ENCODE data around the gene KCNMA1.

The KCNMA1 gene

DNA sequence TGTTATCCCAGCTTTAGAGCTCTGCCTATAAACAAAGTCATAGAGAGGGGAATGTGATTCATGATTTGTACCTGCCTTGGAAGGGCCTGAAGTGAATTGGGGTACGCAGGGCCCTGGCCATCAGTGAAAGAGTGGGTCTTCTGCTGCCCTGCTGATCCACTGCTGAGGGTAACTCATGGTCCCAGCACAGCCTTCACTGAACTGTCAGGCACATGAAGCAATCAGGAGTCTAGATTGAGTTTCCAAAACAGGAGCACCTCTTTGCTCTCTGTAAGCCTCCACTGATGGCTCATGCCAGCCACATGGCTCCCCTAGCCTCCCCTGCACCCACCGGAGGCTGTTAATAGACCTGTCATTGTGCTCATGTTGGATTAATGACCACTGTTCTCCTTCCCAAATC is 217.6 kb downstream of the KCNMA1 start:
- TF ChIP-seq, protein P1, sequence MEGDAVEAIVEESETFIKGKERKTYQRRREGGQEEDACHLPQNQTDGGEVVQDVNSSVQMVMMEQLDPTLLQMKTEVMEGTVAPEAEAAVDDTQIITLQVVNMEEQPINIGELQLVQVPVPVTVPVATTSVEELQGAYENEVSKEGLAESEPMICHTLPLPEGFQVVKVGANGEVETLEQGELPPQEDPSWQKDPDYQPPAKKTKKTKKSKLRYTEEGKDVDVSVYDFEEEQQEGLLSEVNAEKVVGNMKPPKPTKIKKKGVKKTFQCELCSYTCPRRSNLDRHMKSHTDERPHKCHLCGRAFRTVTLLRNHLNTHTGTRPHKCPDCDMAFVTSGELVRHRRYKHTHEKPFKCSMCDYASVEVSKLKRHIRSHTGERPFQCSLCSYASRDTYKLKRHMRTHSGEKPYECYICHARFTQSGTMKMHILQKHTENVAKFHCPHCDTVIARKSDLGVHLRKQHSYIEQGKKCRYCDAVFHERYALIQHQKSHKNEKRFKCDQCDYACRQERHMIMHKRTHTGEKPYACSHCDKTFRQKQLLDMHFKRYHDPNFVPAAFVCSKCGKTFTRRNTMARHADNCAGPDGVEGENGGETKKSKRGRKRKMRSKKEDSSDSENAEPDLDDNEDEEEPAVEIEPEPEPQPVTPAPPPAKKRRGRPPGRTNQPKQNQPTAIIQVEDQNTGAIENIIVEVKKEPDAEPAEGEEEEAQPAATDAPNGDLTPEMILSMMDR (IDR thresholded peaks at IDR 0.05; ENCODE audit: low read depth, low read length), result no peak
- DNase-seq (ENCODE audit: low read depth, low spot score), result no peak
- in situ Hi-C loops (cut with HindIII; ENCODE audit: low sequenced_read_pairs), result no loop called here
- no peak overlapping the region for H3K4me3 ChIP-seq (ENCODE audit: low read depth, low read length)

DNA sequence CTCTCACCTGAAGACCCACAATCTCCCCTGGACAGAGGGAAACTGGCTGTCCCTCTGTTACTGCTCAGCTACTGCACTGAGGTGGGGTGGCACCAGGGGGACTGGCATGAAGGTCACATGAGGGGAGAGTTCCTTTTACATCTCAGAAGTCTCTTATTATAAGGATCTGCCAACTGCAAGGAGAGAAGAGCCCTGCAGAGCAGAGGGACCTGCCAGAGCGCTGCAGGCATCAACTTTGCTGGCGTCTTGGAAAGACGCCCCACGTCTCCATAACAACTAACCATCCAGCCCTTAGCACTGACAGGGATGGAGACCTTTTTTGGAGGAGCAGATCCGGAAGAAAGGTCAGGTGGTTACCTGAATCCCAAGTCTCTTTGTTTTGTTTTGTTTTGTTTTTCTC is 218.6 kb downstream of the KCNMA1 start:
- no peak overlapping the region for H3K4me3 ChIP-seq (ENCODE audit: low read depth, low read length)
- DNase-seq (ENCODE audit: low read depth, low spot score), result no peak
- TF ChIP-seq, protein P1 (IDR thresholded peaks at IDR 0.05; ENCODE audit: low read depth, low read length), result no peak
- in situ Hi-C loops (cut with HindIII; ENCODE audit: low sequenced_read_pairs), result no loop called here

DNA sequence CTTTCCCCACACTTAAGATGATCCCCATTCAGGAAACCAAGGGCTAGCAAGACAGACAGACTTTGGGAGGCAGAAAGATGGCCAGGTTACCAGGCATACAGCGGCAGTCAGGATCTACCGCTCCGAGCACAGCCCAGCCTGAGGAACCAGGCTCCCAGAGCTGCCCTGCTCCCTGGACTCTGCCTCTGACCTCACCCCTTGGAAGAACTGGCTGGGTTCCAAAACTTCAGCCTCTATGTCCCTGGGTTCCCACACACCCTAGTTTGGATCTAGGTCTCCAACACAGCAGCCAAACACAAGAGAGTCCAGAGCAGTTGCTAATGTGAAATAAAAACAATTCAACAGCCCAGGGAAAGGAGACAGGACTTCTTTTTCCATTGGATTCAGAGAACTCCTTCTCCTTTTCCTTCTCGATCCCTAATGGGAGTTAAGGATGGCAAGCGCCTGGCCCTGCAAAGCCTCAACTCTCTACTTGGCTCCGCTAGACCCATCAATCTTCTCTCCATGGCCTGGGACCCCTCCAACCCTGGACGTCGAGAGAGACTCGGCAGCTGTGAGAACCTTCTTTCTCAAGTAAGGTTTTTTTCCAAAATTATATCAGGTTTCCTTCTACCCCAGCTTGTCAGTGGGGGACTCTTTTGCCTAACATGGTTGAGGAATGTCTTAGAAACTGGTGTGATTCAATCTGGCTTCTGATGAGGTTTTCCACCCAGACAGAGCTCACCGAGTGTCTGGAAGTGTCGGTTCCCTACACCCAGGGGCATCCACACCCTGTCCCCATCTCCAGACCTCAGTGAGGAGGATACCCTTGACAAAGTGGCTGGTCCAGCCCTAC is 219.6 kb downstream of the KCNMA1 start:
- in situ Hi-C loops (cut with HindIII; ENCODE audit: low sequenced_read_pairs), result no loop called here
- no peak for DNase-seq (ENCODE audit: low read depth, low spot score)
- TF ChIP-seq, protein P1 (IDR thresholded peaks at IDR 0.05; ENCODE audit: low read depth, low read length), result no peak
- no peak overlapping the region for H3K4me3 ChIP-seq (ENCODE audit: low read depth, low read length)

DNA sequence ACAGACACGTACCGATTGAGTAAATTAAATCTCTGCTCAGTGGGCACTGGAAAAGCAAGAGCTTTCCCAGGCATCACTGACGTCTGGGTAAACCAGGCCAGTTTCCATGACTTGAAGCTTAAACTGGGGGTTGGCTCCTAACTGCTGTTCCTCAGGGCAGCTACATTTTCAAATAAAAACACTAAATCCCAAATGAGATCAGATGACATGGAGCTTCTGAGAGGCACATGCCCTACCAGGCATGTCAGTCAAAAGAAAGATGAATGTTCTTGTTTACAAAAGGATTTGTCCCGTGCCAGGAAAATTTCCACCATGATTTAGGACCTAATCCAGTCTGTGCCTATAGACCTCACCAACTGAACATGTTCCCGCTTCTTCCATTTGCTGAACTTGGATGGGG is 220.2 kb downstream of the KCNMA1 start:
- in situ Hi-C loops (cut with HindIII; ENCODE audit: low sequenced_read_pairs), result no loop called here
- H3K4me3 ChIP-seq (ENCODE audit: low read depth, low read length), result no peak overlapping the region
- TF ChIP-seq, protein P1 (IDR thresholded peaks at IDR 0.05; ENCODE audit: low read depth, low read length), result no peak
- no peak for DNase-seq (ENCODE audit: low read depth, low spot score)

DNA sequence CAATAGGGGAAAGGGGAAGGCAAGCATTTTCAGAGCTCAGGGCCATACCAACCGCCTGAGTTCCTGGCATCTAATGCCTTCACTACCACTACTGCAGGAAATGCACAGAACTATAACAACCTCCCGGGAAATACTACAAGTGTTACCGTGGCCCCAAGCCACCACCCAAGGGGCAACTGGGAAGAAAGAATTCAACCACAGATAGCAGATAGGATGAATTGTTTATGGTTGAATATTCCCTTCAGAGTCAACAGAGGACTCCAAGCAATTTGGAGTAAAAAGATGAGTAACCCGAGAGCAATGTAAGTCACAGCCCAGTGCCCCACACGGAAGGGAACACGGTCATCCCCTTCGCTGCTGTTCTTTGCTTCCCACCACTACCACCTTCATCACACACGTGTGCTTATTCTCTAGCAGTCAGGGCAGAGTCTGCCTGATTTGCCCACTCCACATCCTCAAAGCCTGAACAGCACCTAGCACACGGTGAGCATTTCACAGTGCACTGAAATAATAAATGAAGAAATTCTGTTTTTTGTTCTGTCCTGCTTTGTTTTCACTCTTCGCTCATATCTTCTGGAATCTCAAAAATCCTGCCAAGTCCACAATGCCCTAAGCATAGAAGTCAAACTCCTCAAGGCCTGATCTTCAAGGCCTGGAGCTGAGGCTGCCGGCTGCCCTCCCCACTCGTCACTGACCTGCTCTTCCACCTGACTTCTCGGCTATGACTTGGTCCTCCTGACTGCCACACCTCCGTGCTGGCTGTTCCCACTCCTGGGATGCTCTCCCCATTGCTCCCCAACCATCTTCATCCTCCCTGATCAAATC is 221.1 kb downstream of the KCNMA1 start:
- no peak overlapping the region for H3K4me3 ChIP-seq (ENCODE audit: low read depth, low read length)
- DNase-seq (ENCODE audit: low read depth, low spot score), result peak; percentile 90
- in situ Hi-C loops (cut with HindIII; ENCODE audit: low sequenced_read_pairs), result no loop called here
- TF ChIP-seq, protein P1 (IDR thresholded peaks at IDR 0.05; ENCODE audit: low read depth, low read length), result no peak

DNA sequence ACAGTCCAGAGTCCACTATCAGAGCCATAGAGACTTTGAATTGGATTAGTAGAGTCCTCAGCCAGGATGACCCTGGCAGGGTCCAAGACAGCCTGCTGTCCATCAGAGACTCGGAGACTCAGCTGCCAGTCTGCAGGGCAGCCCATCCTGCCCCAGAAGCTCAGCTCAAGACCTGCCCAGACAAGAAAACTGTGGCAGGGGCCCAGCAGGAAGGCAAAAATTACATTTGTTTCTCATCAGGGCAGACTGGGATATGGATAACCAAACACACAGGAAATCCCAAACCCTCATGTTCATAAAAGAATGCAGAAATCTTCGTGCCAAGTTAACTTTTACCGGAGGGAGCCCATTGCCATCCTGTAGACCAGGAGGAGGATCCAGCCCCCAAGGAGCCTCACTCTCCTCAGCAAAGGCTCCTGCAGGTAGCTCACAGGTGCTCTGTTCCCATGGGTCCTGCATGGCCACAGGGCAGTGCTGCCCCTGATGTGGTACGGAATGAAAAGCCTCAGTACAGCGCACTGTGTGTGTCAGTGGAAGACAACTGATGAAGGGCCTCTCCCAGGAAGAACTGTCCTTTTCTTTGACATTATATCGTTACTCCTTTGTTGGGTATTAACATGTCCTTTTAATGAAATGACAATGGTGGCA is 222.2 kb downstream of the KCNMA1 start:
- in situ Hi-C loops (cut with HindIII; ENCODE audit: low sequenced_read_pairs), result no loop called here
- no peak for DNase-seq (ENCODE audit: low read depth, low spot score)
- TF ChIP-seq, protein P1 (IDR thresholded peaks at IDR 0.05; ENCODE audit: low read depth, low read length), result no peak
- H3K4me3 ChIP-seq (ENCODE audit: low read depth, low read length), result no peak overlapping the region
